ENCODE measurements around the gene KASH5.

GRCh38 chr19:49340069-49340864, 47.8 kb upstream of the KASH5 start:
- TF ChIP-seq YY1 (IDR thresholded peaks at IDR 0.05; ENCODE audit: insufficient read depth, insufficient read length), result no peak
- TF ChIP-seq ZNF274 (IDR thresholded peaks at IDR 0.05; ENCODE audit: low read depth, low read length), result no peak

Measured in NT2/D1 (cell line).